Cardiac muscle cell (in vitro differentiated cells and primary cell): Measurements from ENCODE around the gene AK9. TPM values are rescaled to one million over a fixed set of nuclear protein-coding genes. Genes with fewer than 3 reads are reported as not detected.

Experiments
- DNase-seq, 2 donors: peaks; one replicate each; pipeline versions ENCODE4 v3.0.0 to v3.0.0-alpha.2; 2010 to 2017; ENCODE audit warnings: low read depth in 1 of 2, low spot score in 1 of 2
- H3K27ac ChIP-seq: fragments of 200-600 bp; sonication (generic); 2 replicates; pipeline ENCODE4 v1.5.1; 2016
- H3K27me3 ChIP-seq: fragments of 200-600 bp; sonication (generic); 2 replicates; pipeline ENCODE4 v1.6.0; 2016; ENCODE audit warnings: control low read depth
- H3K36me3 ChIP-seq: fragments of 200-600 bp; sonication (generic); 2 replicates; pipeline ENCODE4 v1.5.1; 2016; ENCODE audit warnings: control low read depth
- H3K4me1 ChIP-seq: fragments of 200-600 bp; sonication (generic); 2 replicates; pipeline ENCODE4 v1.8.1; 2017; ENCODE audit warnings: low read depth, mild to moderate bottlenecking, mixed run types
- H3K4me3 ChIP-seq: fragments of 200-600 bp; sonication (generic); 2 replicates; pipeline ENCODE4 v1.5.1; 2016; ENCODE audit warnings: mild to moderate bottlenecking
- H3K9me3 ChIP-seq: fragments of 200-600 bp; sonication (generic); 2 replicates; pipeline ENCODE4 v1.5.1; 2017; ENCODE audit warnings: low read depth, mild to moderate bottlenecking, control low read depth
- CTCF ChIP-seq: IDR thresholded peaks from 2 replicates; pipeline ENCODE4 v1.5.1; 2012; ENCODE audit warnings: low read depth, mild to moderate bottlenecking, low read length
- polyA plus RNA-seq: library from polyadenylated mRNA; unstranded; fragments of >200 nt; fragmentation: Nextera tagmentation; extraction: Ambion mirVana; gene quantifications from 2 replicates; pipeline ENCODE4 v1.2.1, GENCODE V29; 2016
- total RNA-seq: library from RNA; depleted of rRNA; stranded (reverse); fragments of >200 nt; gene quantifications from 2 replicates; pipeline ENCODE4 v1.2.3, GENCODE V29; 2016

Gene AK9
- total and polyA plus RNA-seq, 2 experiments from 2014 or later: 8.3 to 18.6 TPM

GRCh38 chr6:109561844-109562243, 129.2 kb downstream of the AK9 start:
- Histone ChIP-seq H3K27ac (no peak overlapping the region), H3K27me3 (no peaks in the 10 kb centered on the region)

GRCh38 chr6:109531446-109531845, 159.6 kb downstream of the AK9 start:
- Histone ChIP-seq H3K4me1 (no peaks in the 10 kb centered on the region), H3K4me3 (no peak overlapping the region), H3K9me3 (no peaks in the 10 kb centered on the region), H3K36me3 (no peaks in the 10 kb centered on the region), H3K27ac (no peak overlapping the region), H3K27me3 (no peaks in the 10 kb centered on the region)
- TF ChIP-seq CTCF: no peak
- no peak for DNase-seq

More at GRCh38 chr6:109561844-109562243, 129.2 kb downstream of the AK9 start:
- Histone ChIP-seq H3K4me3 (no peak overlapping the region), H3K4me1 (no peaks in the 10 kb centered on the region), H3K36me3 (no peaks in the 10 kb centered on the region), H3K9me3 (no peaks in the 10 kb centered on the region)
- DNase-seq: no peak
- TF ChIP-seq CTCF: no peak

GRCh38 chr6:109527989-109528388, 163.0 kb downstream of the AK9 start:
- Histone ChIP-seq H3K4me1 (no peaks in the 10 kb centered on the region), H3K27me3 (no peaks in the 10 kb centered on the region), H3K27ac (no peak overlapping the region), H3K4me3 (no peak overlapping the region), H3K36me3 (no peaks in the 10 kb centered on the region), H3K9me3 (no peaks in the 10 kb centered on the region)
- peak; percentile 33 for TF ChIP-seq CTCF
- peak; percentile 15 to 35 for DNase-seq

- Histone ChIP-seq H3K4me1 (no peaks in the 10 kb centered on the region), H3K27ac (no peak overlapping the region), H3K27me3 (no peaks in the 10 kb centered on the region), H3K9me3 (no peaks in the 10 kb centered on the region), H3K4me3 (no peak overlapping the region), H3K36me3 (no peaks in the 10 kb centered on the region)
- DNase-seq: peak; percentile 81 to 85
- peak; percentile 63 for TF ChIP-seq CTCF
Measured at GRCh38 chr6:109526905-109527628, 163.9 kb downstream of the AK9 start.

GRCh38 chr6:109524129-109524528, 166.9 kb downstream of the AK9 start:
- TF ChIP-seq CTCF: no peak
- H3K4me3 ChIP-seq: no peak overlapping the region
- no peaks in the 10 kb centered on the region for H3K9me3 ChIP-seq
- H3K4me1 ChIP-seq: no peaks in the 10 kb centered on the region
- H3K27ac ChIP-seq: no peak overlapping the region
- no peaks in the 10 kb centered on the region for H3K27me3 ChIP-seq
- DNase-seq: no peak
- H3K36me3 ChIP-seq: no peaks in the 10 kb centered on the region
